T-helper 1 cell (primary cell): ENCODE measurements around the gene EPO.
A peak's percentile ranks its signal among the peaks of the same experiment; 100 is the strongest.
"Not testable (repeated sequence)": the region's sequence is repeated elsewhere in the genome, so short reads cannot be mapped to it uniquely, and the experiment has no call there.

ENCODE experiments used
- DNase-seq, 5 donors: peaks; one replicate each; pipeline ENCODE4 v3.0.0-alpha.2; 2012 to 2020

Gene EPO

DNA sequence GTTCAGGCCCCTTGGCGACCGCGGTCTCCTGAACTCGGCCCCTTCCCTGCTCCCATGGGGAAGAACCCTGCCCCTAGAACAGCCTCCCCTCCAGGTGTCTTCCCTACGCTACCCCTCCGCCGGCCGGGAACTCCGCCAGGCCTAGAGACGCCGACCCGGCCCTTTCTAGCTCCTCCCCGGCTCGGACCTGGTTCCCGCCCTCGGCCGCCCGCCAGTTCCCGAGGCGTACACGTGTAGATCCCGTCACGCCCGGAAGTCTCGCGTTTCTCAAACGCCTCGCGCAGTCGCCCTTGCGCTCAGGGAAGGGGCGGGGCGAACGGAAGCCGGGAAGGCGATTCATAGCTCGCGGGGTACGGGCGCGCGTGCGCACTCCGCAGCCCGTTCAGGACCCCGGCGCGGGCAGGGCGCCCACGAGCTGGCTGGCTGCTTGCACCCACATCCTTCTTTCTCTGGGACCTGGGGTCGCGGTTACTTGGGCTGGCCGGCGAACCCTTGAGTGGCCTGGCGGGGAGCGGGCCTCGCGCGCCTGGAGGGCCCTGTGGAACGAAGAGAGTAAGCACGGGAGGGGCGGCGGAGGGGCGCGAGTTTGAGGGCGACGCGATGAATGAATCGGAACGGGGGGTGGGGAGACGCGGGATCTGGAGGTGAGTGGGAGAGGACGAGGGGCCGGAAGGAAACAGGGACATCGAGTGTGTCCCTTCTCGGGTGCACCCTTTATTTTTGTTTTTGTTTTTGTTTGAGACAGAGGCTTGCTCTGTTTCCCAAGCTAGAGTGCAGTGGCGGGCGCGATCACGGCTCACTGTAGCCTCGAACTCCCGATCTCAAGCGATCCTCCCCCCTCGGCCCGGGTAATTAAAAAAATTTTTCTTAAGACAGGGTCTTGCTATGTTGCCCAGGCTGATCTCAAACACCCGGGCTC is 14.3 kb upstream of the EPO start, which contains the start of gene POP7:
Gene POP7 (plus strand): TSS at position 369 of the 919 bp plus-strand sequence. CDS start 710 bp downstream, outside the sequence.
- DNase-seq: peak; percentile 96 to 99 (median 97)

DNA sequence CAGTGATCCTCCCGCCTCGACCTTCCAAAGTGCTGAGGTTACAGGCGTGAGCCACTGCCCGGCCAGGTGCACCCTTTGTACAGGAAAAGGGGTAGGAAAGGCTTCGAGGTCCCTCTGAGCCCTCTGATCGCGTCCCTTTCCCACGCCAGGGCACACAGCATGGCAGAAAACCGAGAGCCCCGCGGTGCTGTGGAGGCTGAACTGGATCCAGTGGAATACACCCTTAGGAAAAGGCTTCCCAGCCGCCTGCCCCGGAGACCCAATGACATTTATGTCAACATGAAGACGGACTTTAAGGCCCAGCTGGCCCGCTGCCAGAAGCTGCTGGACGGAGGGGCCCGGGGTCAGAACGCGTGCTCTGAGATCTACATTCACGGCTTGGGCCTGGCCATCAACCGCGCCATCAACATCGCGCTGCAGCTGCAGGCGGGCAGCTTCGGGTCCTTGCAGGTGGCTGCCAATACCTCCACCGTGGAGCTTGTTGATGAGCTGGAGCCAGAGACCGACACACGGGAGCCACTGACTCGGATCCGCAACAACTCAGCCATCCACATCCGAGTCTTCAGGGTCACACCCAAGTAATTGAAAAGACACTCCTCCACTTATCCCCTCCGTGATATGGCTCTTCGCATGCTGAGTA is 13.5 kb upstream of the EPO start:
- DNase-seq: no peak

DNA sequence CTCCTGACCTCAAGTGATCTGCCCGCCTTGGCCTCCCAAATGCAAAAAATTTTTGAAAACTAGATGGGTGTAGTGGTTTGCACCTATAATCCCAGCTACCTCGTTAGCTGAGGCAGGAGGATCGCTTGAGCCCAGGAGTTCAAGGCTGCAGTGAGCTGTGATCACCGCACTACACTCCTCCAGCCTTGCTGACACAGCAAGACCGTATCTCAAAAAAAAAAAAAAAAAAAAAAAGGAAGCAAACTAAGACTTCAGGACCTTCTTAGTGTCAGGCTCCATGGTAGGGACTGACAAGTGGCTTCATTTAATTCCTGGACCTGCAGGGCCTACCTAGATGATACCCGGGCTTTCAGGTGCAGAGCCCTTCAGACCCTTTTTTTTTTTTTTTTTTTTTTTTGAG is 11.9 kb upstream of the EPO start:
- DNase-seq: no peak

DNA sequence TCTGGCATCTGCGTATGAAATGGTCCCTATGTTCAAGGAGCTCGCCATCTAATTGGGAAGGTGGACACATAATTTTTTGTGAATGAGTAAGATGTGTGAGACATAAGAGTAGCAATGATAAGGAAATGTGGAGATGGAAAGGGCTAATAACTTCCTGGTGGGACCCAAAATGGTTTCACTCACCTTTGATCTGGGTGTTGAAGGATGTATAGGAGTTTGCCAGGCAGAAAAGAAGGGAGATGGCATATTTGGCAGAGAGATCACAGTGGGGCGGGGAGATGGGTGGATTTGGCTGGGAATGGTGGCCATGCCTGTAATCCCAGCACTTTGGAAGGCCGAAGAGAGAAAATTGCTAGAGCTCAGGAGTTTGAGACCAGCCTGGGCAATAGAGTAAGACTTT is 9.8 kb upstream of the EPO start:
- no peak for DNase-seq

DNA sequence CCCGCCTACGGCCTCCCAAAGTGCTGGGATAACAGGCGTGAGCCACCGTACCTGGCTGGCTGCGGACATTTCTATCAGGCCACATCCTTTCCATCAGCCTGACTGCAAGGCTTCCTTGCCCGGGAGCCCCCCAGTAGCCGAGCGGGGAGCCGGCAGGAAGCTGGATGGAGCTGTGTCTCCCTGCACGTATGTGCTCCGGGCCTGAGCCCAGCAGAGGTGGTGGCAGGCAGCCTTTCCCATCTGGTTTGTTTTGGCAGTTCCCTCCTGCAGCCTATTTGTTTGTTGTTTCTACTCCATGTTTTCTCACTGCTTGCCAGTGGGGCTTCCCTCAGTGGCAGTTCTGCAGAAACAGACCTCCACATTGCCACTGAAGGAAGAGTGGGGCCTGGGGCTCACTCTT is 8.9 kb upstream of the EPO start:
- DNase-seq: no peak

DNA sequence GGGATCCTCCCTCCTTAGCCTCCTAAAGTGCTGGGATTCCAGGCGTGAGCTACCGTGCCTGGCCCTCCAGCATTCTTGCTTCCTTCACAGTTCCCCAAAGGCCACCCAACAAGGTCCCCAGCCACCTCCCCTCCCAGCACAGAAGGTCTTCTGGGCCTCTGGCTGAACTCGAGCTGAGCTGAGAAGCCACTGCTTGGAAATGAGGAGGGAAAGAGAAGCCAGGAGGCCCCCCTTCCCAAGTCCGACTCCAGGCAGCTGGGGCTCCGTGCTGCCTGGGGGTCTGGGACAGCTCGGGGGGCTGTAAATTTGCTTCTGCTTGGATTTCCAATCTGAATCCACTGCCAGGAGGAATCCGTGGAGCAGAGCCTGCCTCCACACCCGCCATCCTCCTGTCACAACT is 5.5 kb upstream of the EPO start:
- no peak for DNase-seq

DNA sequence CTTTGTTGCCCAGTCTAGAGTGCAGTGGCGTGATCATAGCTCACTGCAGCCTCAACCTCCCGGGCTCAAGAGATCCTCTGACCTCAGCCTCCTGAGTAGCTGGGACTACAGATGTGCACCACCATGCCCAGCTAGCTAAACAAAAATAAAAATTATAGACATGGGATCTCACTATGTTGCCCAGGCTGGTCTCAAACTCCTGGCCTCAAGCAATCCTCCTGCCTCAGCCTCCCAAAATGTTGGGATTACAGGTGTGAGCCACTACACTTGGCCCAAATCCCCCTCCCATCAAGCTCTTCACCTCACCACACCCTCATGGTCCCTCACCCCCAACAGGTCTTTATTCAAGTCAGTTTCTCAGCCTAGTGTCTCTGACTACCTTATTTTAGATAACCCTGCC is 3.2 kb upstream of the EPO start:
- DNase-seq: not testable (repeated sequence)

DNA sequence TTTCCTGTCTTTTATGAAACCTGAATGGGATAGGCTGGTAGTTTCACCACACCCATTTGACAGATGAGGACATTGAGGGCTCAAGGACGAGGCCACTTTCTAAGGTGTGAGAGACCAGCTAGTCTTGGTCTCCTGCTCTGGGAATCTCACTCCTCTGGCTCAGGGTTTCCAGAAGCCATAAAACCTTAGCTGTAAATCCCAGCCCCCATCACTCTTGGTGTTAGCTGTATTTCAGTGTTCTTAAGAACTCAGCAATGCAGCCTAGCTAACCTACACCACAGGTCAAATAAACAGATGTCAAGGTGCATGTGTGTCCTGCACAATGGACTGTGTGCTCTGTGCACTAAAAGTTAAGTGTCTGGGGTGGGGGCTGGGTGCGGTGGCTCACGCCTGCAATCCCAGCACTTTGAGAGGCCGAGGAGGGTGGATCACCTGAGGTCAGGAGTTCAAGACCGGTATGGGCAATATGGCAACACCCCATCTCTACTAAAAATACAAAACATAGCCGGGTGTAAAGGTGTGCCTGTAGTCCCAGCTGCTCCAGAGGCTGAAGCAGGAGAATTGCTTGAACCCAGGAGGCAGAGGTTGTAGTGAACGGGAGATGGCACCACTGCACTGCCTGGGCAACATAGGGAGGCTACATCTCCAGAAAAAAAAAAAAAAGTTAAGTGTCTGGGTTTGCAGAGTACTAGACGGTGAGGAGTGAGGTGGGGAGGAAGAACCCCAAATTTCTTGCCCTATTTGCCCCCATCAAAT is 567 bp upstream of the EPO start:
- no peak for DNase-seq

DNA sequence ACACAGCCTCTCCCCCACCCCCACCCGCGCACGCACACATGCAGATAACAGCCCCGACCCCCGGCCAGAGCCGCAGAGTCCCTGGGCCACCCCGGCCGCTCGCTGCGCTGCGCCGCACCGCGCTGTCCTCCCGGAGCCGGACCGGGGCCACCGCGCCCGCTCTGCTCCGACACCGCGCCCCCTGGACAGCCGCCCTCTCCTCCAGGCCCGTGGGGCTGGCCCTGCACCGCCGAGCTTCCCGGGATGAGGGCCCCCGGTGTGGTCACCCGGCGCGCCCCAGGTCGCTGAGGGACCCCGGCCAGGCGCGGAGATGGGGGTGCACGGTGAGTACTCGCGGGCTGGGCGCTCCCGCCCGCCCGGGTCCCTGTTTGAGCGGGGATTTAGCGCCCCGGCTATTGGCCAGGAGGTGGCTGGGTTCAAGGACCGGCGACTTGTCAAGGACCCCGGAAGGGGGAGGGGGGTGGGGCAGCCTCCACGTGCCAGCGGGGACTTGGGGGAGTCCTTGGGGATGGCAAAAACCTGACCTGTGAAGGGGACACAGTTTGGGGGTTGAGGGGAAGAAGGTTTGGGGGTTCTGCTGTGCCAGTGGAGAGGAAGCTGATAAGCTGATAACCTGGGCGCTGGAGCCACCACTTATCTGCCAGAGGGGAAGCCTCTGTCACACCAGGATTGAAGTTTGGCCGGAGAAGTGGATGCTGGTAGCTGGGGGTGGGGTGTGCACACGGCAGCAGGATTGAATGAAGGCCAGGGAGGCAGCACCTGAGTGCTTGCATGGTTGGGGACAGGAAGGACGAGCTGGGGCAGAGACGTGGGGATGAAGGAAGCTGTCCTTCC is 620 bp downstream of the EPO start:
- DNase-seq: no peak

DNA sequence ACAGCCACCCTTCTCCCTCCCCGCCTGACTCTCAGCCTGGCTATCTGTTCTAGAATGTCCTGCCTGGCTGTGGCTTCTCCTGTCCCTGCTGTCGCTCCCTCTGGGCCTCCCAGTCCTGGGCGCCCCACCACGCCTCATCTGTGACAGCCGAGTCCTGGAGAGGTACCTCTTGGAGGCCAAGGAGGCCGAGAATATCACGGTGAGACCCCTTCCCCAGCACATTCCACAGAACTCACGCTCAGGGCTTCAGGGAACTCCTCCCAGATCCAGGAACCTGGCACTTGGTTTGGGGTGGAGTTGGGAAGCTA is 1.2 kb downstream of the EPO start:
- no peak for DNase-seq

DNA sequence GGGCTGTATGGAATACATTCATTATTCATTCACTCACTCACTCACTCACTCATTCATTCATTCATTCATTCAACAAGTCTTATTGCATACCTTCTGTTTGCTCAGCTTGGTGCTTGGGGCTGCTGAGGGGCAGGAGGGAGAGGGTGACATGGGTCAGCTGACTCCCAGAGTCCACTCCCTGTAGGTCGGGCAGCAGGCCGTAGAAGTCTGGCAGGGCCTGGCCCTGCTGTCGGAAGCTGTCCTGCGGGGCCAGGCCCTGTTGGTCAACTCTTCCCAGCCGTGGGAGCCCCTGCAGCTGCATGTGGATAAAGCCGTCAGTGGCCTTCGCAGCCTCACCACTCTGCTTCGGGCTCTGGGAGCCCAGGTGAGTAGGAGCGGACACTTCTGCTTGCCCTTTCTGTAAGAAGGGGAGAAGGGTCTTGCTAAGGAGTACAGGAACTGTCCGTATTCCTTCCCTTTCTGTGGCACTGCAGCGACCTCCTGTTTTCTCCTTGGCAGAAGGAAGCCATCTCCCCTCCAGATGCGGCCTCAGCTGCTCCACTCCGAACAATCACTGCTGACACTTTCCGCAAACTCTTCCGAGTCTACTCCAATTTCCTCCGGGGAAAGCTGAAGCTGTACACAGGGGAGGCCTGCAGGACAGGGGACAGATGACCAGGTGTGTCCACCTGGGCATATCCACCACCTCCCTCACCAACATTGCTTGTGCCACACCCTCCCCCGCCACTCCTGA is 2.4 kb downstream of the EPO start:
- DNase-seq: no peak

DNA sequence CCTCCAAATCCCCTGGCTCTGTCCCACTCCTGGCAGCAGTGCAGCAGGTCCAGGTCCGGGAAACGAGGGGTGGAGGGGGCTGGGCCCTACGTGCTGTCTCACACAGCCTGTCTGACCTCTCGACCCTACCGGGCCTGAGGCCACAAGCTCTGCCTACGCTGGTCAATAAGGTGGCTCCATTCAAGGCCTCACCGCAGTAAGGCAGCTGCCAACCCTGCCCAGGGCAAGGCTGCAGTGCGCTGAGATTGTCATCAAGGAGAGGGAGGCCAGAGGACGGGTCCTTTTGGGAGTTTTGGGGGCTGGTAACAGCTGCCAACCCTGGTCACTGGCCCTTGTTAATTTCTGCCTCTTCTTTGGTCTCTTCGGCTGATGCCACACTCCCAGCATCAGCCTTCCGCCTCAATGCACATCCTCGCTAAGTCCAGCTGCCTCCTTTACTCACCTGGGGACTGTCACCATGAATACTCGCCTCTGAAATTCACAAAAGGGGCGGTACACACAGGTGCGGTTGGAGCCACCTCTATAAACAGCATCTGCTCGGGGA is 3.5 kb downstream of the EPO start:
- no peak for DNase-seq

DNA sequence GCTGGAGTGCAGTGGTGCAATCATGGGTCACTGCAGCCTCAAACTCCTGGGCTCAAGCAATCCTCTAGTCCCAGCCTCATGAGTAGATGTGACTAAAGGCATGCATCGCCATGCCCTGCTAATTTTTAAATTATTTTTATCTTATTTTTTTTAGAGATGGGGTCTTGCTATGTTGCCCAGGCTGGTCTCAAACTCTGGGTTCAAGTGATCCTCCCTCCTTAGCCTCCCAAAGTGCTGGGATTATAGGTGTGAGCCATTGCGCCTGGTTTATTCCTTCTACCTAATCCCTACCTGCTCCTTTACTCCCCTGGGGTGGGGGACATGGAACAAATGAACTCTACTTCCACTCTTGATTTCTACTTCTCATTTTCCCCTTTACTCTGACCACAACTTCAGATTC is 4.1 kb downstream of the EPO start:
- DNase-seq: not testable (repeated sequence)

DNA sequence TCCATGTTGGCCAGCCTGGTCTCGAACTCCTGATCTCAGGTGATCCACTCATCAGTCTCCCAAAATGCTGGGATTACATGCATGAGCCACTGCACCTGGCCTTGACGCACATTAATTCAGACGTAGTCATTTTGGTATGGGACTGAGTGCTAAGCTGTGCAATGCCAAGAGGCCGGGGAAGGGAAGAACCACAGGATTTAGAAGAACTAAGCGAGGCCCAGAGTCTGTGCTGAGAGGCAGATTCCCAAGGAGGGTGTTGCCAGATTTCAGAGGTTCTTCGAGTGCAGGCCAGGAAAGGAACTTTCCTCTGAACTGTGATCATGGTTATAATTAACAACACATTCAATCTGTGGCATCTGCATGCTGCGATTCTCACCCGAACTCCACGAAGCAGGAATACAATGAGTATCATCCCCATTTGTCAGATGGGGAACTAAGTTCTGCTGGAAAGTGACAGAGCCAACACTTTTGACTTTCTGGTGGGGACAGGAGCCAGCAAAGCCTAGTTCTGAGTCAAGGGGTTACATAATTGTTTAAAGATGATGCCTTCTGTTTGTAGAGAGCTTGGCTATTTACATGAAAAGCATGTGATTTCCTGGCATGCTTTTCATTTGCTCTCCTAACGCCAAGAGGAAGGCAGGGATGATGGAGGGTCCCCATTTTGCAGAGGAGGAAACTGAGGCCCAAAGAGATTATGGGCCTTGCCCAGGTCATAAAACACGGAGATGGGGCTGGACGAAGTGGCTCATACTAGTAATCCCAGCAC is 6.9 kb downstream of the EPO start:
- DNase-seq: no peak

DNA sequence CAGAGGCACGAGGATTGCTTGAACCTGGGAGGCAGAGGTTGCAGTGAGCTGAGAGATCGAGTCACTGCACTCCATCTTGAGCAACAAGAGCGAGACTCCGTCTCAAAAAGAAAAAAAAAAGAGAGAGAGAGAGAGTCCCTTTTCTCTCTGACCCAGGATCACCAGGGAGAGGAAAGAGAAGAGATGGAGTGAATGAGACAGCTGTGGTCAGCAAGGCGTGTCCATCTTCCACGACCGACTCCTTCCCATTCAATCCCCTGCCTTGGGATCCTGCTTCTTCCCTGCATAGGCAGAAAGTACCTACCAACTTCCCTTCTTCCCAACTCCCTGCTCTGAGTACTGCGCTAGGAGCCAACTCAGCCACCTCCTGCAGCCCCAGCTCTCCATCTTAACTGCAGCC is 7.9 kb downstream of the EPO start:
- no peak for DNase-seq

DNA sequence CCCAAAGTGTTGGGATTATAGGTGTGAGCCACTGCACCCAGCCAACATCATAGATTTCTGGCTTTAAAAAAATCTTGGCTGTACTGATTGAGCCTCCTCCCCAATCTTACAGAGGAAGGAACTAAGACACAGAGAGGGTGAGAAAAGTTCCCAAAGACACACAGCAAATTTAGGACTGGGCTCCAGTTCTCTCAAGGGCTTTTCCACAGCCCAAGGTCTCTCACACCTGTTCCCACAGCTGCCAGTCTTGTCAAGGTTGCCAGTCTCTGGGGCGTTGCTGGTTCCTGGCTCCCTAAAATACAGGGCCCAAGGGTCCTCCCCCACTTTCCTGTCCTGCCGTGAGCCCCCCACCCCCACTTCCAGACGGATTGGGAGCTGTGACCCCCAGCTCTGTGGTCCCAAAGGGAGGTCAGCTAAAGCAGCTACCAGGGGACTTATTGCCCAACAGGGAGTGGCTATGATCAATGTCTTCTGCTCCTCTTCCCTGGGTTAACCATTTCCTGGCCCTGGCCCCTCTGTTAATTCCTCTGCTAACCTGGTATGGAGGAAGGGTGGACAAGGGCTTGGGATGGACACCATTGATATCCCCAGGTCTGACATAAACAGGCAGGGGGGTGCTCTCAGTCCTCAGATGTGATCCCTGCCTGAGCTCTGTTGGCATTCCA is 10.0 kb downstream of the EPO start:
- DNase-seq: no peak

DNA sequence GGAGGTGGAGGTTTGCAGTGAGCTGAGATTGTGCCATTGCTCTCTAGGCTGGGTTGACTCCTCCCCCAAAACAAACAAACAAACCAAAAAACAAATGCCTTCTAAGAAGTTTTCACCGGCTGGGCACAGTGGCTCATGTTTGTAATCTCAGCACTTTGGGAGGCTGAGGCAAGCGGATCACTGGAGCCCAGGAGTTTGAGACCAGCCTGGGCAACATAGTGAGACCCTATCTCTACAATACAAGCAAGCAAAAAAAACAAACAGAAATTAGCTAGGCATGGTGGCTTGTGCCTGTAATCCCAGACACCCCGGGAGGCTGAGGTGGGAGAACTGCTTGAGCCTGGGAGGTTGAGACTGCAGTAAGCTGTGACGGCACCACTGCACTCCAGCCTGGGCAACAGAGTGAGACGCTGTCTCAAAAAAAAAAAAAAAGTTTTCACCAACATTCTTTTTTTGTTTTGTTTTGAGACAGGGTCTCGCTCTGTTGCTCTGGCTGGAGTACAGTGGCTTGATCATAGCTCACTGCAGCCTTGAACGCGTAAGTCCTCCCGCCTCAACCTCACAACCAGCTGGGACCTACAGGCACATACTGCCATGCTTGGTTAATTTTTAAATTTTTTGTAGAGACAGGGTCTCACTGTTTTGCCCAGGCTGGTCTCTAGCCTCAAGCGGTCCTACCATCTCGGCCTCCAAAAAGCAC is 11.8 kb downstream of the EPO start:
- DNase-seq: no peak

DNA sequence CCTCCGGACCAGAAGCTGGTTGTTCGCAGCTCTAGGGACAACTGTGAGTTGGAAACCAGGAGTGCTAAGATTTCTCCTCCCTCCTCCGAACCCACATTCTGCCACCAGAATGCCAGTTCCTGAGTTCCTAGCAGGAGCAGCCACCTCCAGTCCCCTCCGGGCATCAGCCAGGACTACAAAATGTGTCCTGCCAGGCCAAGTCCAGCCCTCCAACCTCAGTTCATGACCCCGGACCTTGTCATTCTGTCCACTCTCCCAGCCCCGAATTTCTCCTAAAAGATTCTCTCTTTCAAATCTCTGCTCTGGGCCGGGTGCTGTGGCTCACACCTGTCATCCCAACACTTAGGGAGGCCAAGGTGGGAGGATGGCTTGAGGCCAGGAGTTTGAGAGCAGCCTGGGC is 15.5 kb downstream of the EPO start:
- DNase-seq: no peak

DNA sequence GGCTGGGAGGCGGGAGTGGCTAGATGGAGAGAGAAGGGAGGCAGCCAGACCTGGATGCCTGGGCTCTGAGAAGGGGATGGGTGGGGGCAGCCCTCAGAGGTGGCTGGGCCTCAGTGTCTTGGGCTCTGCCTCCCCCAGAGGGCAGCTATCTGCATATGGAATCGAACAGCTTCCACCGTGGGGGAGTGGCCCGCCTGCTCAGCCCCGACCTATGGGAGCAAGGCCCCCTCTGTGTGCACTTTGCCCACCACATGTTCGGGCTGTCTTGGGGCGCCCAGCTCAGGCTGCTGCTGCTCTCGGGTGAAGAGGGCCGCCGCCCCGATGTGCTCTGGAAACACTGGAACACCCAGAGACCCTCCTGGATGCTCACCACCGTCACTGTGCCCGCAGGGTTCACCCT is 16.4 kb downstream of the EPO start:
- no peak for DNase-seq

DNA sequence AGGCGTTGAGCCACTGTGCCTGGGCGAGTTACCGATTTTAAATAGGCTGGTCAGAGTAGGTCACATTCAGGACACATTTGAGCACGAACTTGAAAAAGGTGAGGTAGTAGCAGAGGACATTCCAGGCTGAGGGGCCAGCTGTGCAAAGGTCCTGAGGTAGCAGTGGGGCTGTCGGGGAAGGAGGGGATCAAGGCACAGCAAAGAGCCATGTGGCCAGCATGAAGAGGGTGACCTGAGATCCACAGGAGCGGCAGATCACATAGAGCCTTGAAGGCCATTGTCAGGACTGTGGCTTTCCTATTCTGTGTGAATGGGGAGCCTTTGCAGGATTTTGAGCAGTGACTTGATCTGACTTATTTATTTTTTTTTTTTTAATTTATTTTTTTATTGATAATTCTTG is 19.7 kb downstream of the EPO start:
- DNase-seq: no peak
